Endodermal cell (in vitro differentiated cells): ENCODE measurements around the gene SYCP1. TPM values are rescaled to one million over a fixed set of nuclear protein-coding genes. Genes with fewer than 3 reads are reported as not detected.
A peak's percentile ranks its signal among the peaks of the same experiment; 100 is the strongest.
"Not testable (repeated sequence)": the region's sequence is repeated elsewhere in the genome, so short reads cannot be mapped to it uniquely, and the experiment has no call there.

Source experiments
- DNase-seq: peaks from one replicate; pipeline ENCODE4 v3.0.0-alpha.2; 2017
- H3K27ac ChIP-seq: 2 replicates; pipeline ENCODE4 v1.5.1; 2013; ENCODE audit warnings: mild to moderate bottlenecking, low read depth, low read length, moderate library complexity
- H3K27me3 ChIP-seq: 2 replicates; pipeline ENCODE4 v1.6.1; 2013; ENCODE audit warnings: mild to moderate bottlenecking, low read length, moderate library complexity; ENCODE audit not compliant: insufficient read depth, control insufficient read depth, poor library complexity, severe bottlenecking
- H3K36me3 ChIP-seq: 2 replicates; pipeline ENCODE4 v1.7.0; 2013; ENCODE audit warnings: mild to moderate bottlenecking, low read length, moderate library complexity; ENCODE audit not compliant: control insufficient read depth, insufficient read depth
- H3K4me1 ChIP-seq: one replicate; pipeline ENCODE4 v1.7.0; 2013; ENCODE audit warnings: low read length; ENCODE audit not compliant: control insufficient read depth, insufficient read depth
- H3K4me3 ChIP-seq: 2 replicates; pipeline ENCODE4 v1.5.1; 2013; ENCODE audit warnings: mild to moderate bottlenecking, low read length, moderate library complexity
- H3K9ac ChIP-seq: 2 replicates; pipeline ENCODE4 v1.6.1; 2013; ENCODE audit warnings: mild to moderate bottlenecking, low read length, moderate library complexity; ENCODE audit not compliant: poor library complexity, severe bottlenecking; ENCODE audit errors: extremely low read depth
- H3K9me3 ChIP-seq: 2 replicates; pipeline ENCODE4 v1.6.1; 2013; ENCODE audit warnings: mild to moderate bottlenecking, low read length, moderate library complexity; ENCODE audit not compliant: control insufficient read depth
- H3K27ac Mint-ChIP-seq: 2 replicates; pipeline ENCODE4 v1.8.0; 2020; ENCODE audit warnings: mixed read lengths
- H3K27me3 Mint-ChIP-seq: 2 replicates; pipeline ENCODE4 v1.8.0; 2021; ENCODE audit warnings: mild to moderate bottlenecking, mixed read lengths; ENCODE audit not compliant: insufficient read depth
- H3K36me3 Mint-ChIP-seq: 2 replicates; pipeline ENCODE4 v1.8.0; 2020; ENCODE audit warnings: low read depth, mixed read lengths
- H3K4me1 Mint-ChIP-seq: 2 replicates; pipeline ENCODE4 v1.8.0; 2020; ENCODE audit warnings: mixed read lengths
- H3K4me3 Mint-ChIP-seq: 2 replicates; pipeline ENCODE4 v1.8.0; 2020; ENCODE audit warnings: mild to moderate bottlenecking, moderate library complexity, mixed read lengths
- H3K9me3 Mint-ChIP-seq: 2 replicates; pipeline ENCODE4 v1.8.0; 2020; ENCODE audit warnings: mild to moderate bottlenecking, mixed read lengths
- CTCF ChIP-seq: fragments of 200-600 bp; sonication (generic); conservative IDR thresholded peaks from 2 replicates; pipeline ENCODE4 v1.5.0; 2021; ENCODE audit warnings: antibody characterized with exemption, mild to moderate bottlenecking
- WGBS, 2 experiments: methylation state at CpG; one replicate each; pipeline versions ENCODE4 v1.1.5 to v1.1.7; 2013; ENCODE audit warnings: missing lambda C conversion rate in 2 of 2, mixed read lengths in 1 of 2; ENCODE audit not compliant: insufficient coverage in 1 of 2, insufficient read length in 1 of 2; 5-methylcytosine and 5-hydroxymethylcytosine counted together
- total RNA-seq, 2 donors: library from RNA; stranded (reverse); fragmentation: NEBNext Ultra II Directional in 1 of 2; extraction: Animal tissue kit (Norgen Biotek cat#: 25700) in 1 of 2; gene quantifications; 2 replicates in 1 of 2; 3 replicates in 1 of 2; pipeline ENCODE4 v1.2.1, GENCODE V29; 2021

Gene SYCP1
- total RNA-seq, 2 donors from 2014 or later: not detected

- Mint-ChIP-seq H3K4me1 (peaks cover 9% of the 10 kb centered on the region), H3K36me3 (no peaks in the 10 kb centered on the region), H3K27ac (no peak overlapping the region), H3K27me3 (peaks cover 28% of the 10 kb centered on the region), H3K9me3 (peaks cover 13% of the 10 kb centered on the region), H3K4me3 (peak overlapping the region; percentile 35)
- H3K27ac ChIP-seq: no peak overlapping the region
- H3K4me1 ChIP-seq: no peaks in the 10 kb centered on the region
- no peak for TF ChIP-seq CTCF
- no peak overlapping the region for H3K4me3 ChIP-seq
- no peak overlapping the region for H3K9ac ChIP-seq
- no peaks in the 10 kb centered on the region for H3K27me3 ChIP-seq
- H3K9me3 ChIP-seq: peaks cover 8% of the 10 kb centered on the region
- 55% methylated on average over 7 of the region's 7 CpGs; no CpG with 5 or more reads in 1 of the 2 experiments for WGBS, 2 experiments
- no peaks in the 10 kb centered on the region for H3K36me3 ChIP-seq
- DNase-seq: peak; percentile 71
Observed at GRCh38 chr1:114902343-114902742, 47.7 kb downstream of the SYCP1 start.

- Histone ChIP-seq H3K27ac (no peak overlapping the region), H3K4me1 (no peaks in the 10 kb centered on the region), H3K27me3 (no peaks in the 10 kb centered on the region), H3K4me3 (no peak overlapping the region), H3K9me3 (peaks cover 8% of the 10 kb centered on the region), H3K36me3 (no peaks in the 10 kb centered on the region), H3K9ac (no peak overlapping the region)
- no peak for DNase-seq
- Mint-ChIP-seq H3K27me3 (peaks cover 17% of the 10 kb centered on the region), H3K4me1 (peaks cover 9% of the 10 kb centered on the region), H3K36me3 (no peaks in the 10 kb centered on the region), H3K9me3 (peaks cover 13% of the 10 kb centered on the region), H3K4me3 (no peak overlapping the region), H3K27ac (no peak overlapping the region)
- WGBS, 2 experiments: 86% methylated on average over 1 of the region's 1 CpG; no CpG with 5 or more reads in 1 of the 2 experiments
- no peak for TF ChIP-seq CTCF
Observed at GRCh38 chr1:114903480-114903879, 48.8 kb downstream of the SYCP1 start.

GRCh38 chr1:114915720-114916119 lies 61.1 kb downstream of the SYCP1 start:
- not testable (repeated sequence) for H3K4me1 Mint-ChIP-seq, H3K27ac ChIP-seq, H3K4me3 ChIP-seq, H3K36me3 Mint-ChIP-seq, H3K9me3 Mint-ChIP-seq, H3K9ac ChIP-seq, H3K36me3 ChIP-seq, H3K4me1 ChIP-seq, H3K4me3 Mint-ChIP-seq, H3K9me3 ChIP-seq, H3K27ac Mint-ChIP-seq
- DNase-seq: peak; percentile 65
- WGBS, 2 experiments: 40 to 60% methylated on average over 1 to 4 of the region's 4 CpGs
- H3K27me3 Mint-ChIP-seq: peaks cover 48% of the 10 kb centered on the region
- peaks cover 21% of the 10 kb centered on the region for H3K27me3 ChIP-seq

GRCh38 chr1:114926607-114927006 lies 71.9 kb downstream of the SYCP1 start:
- no peaks in the 10 kb centered on the region for H3K36me3 ChIP-seq
- Mint-ChIP-seq H3K36me3 (no peaks in the 10 kb centered on the region), H3K9me3 (peaks cover 4% of the 10 kb centered on the region), H3K4me1 (no peaks in the 10 kb centered on the region), H3K27ac (no peak overlapping the region), H3K27me3 (peaks cover 16% of the 10 kb centered on the region), H3K4me3 (no peak overlapping the region)
- no peak overlapping the region for H3K27ac ChIP-seq
- no peak for TF ChIP-seq CTCF
- H3K9me3 ChIP-seq: peaks cover 6% of the 10 kb centered on the region
- H3K4me3 ChIP-seq: no peak overlapping the region
- no peak for DNase-seq
- peaks cover 26% of the 10 kb centered on the region for H3K27me3 ChIP-seq
- no peaks in the 10 kb centered on the region for H3K4me1 ChIP-seq
- H3K9ac ChIP-seq: no peak overlapping the region
